ENCODE data around the gene SPON2.

SPON2 gene

DNA sequence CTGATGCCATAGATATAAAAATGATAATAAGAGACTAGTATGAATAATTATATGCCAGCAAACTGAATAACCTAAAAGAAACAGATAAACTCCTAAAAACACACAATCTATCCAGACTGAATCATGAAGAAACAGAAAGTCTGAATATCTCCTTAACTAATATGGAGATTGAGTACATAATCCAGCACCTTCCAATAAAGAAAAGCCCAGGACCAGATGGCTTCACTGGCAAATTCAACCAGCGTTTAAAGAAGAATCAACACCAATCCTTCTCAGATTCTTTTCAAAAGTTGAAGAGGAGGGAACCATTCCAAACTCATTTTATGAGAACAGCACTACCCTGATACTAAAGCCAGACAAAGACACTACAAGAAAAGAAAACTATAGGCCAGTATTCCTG, 32.5 kb downstream of the SPON2 start:
- H3K36me3 Mint-ChIP-seq (ENCODE audit: low read depth) = no peaks in the 10 kb centered on the region
- peaks cover 88% of the 10 kb centered on the region for H3K27me3 Mint-ChIP-seq (ENCODE audit: low read depth, poor library complexity)
- peaks cover 31% of the 10 kb centered on the region for H3K9me3 Mint-ChIP-seq
- no peak for DNase-seq
- H3K4me1 Mint-ChIP-seq = peaks cover 4% of the 10 kb centered on the region
- H3K27ac Mint-ChIP-seq = no peak overlapping the region
- no peak overlapping the region for H3K4me3 Mint-ChIP-seq
- TF ChIP-seq, protein P1, sequence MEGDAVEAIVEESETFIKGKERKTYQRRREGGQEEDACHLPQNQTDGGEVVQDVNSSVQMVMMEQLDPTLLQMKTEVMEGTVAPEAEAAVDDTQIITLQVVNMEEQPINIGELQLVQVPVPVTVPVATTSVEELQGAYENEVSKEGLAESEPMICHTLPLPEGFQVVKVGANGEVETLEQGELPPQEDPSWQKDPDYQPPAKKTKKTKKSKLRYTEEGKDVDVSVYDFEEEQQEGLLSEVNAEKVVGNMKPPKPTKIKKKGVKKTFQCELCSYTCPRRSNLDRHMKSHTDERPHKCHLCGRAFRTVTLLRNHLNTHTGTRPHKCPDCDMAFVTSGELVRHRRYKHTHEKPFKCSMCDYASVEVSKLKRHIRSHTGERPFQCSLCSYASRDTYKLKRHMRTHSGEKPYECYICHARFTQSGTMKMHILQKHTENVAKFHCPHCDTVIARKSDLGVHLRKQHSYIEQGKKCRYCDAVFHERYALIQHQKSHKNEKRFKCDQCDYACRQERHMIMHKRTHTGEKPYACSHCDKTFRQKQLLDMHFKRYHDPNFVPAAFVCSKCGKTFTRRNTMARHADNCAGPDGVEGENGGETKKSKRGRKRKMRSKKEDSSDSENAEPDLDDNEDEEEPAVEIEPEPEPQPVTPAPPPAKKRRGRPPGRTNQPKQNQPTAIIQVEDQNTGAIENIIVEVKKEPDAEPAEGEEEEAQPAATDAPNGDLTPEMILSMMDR (IDR thresholded peaks at IDR 0.05) = no peak

DNA sequence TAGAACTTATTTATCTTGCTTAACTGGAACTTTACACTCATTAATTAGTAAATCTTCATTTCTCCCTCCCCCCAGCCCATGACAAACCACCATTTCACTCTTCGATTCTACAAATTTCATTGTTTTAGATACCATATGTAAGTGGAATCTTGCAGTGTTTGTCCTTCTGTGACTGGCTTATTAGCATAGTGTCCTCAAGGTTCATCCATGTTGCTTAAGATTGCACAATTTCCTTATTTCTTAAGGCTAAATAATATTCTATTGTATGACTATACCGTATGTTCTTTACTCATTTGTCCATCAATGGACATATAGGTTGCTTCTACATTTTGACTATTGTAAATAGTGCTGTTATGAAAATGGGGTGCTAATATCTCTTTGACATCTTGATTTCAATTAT, 34.5 kb downstream of the SPON2 start:
- peaks cover 5% of the 10 kb centered on the region for H3K4me1 Mint-ChIP-seq
- no peaks in the 10 kb centered on the region for H3K36me3 Mint-ChIP-seq (ENCODE audit: low read depth)
- peaks cover 99% of the 10 kb centered on the region for H3K27me3 Mint-ChIP-seq (ENCODE audit: low read depth, poor library complexity)
- H3K4me3 Mint-ChIP-seq = no peak overlapping the region
- no peak overlapping the region for H3K27ac Mint-ChIP-seq
- DNase-seq = no peak
- H3K9me3 Mint-ChIP-seq = peaks cover 17% of the 10 kb centered on the region
- TF ChIP-seq, protein P1 (IDR thresholded peaks at IDR 0.05) = no peak

DNA sequence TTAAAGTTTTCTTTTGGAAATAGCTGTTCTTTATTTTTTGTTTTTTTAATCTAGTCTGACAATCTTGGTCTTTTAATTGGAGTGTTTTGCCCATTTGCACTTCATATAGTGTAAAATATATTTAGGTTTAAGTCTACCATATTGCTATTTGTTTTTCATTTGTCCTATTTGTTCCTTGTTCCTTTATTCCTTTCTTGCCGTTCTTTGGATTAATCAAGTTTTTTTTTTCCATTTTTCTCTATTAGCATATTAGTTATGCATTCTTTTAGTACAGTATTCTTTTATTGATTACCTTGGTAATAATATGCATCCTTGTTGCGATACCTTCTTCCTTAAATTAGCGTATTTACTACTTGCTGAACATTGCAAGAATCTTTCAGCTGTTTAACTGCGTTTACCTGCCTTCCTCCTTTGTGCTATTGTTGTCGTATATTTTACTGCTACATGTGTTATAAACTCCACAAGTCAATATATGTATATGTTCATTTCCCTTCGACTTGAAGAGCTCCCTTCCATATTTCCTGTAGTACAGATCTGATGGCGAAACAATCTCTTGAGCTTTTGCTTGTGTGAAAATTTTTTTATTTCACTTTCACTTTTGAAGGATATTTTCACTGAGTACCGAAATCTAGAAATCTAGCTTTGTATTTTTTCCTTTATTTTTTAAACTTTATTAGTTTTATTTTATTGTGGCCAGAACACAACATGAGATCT, 35.2 kb downstream of the SPON2 start:
- no peaks in the 10 kb centered on the region for H3K36me3 Mint-ChIP-seq (ENCODE audit: low read depth)
- H3K27me3 Mint-ChIP-seq (ENCODE audit: low read depth, poor library complexity) = peaks cover 99% of the 10 kb centered on the region
- TF ChIP-seq, protein P1 (IDR thresholded peaks at IDR 0.05) = no peak
- DNase-seq = no peak
- peaks cover 5% of the 10 kb centered on the region for H3K4me1 Mint-ChIP-seq
- peaks cover 14% of the 10 kb centered on the region for H3K9me3 Mint-ChIP-seq
- no peak overlapping the region for H3K27ac Mint-ChIP-seq
- no peak overlapping the region for H3K4me3 Mint-ChIP-seq

DNA sequence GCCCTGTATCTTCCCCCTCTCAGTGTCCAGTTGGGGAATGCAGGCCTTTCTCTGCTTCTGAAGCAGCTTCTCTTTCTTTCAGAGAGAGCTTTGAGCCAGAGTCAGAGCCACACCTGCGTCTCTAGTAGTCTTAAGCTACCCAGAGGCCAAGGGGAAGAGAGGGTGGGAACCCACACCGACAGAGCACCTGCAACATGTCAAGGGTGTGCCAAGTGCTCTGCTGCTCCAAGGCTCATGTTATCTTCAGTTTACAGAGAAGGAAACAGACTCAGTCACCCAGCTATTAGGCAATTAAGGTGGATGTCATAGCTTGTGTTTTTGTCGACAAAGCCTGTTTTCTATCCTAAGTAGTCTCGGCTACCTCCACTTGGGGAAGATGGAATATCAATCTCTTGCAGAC, 36.3 kb downstream of the SPON2 start:
- H3K4me3 Mint-ChIP-seq = no peak overlapping the region
- TF ChIP-seq, protein P1 (IDR thresholded peaks at IDR 0.05) = no peak
- no peak for DNase-seq
- H3K4me1 Mint-ChIP-seq = peaks cover 5% of the 10 kb centered on the region
- no peak overlapping the region for H3K27ac Mint-ChIP-seq
- peaks cover 8% of the 10 kb centered on the region for H3K9me3 Mint-ChIP-seq
- peaks cover 96% of the 10 kb centered on the region for H3K27me3 Mint-ChIP-seq (ENCODE audit: low read depth, poor library complexity)
- H3K36me3 Mint-ChIP-seq (ENCODE audit: low read depth) = no peaks in the 10 kb centered on the region

DNA sequence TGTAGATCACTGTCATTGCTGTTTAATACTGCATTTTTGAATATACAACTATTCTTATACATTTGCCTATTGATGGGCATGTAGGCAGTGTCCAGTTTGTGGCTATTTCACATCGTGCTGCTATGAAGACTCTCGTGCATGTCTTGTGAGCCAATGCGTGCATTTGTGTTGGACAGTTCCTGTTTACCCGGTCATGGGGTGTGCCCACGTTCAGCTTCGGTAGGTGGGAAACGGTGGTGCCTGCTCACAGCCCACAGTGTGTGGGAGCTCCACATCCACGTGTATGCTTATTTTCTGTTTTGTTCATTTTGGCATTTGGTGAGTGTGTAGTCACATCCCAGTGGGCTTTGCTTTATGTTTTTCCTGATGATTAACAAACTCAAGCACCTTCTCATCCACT, 39.4 kb downstream of the SPON2 start:
- DNase-seq = no peak
- no peaks in the 10 kb centered on the region for H3K36me3 Mint-ChIP-seq (ENCODE audit: low read depth)
- TF ChIP-seq, protein P1 (IDR thresholded peaks at IDR 0.05) = no peak
- H3K4me1 Mint-ChIP-seq = peaks cover 5% of the 10 kb centered on the region
- no peak overlapping the region for H3K4me3 Mint-ChIP-seq
- H3K27ac Mint-ChIP-seq = no peak overlapping the region
- peaks cover 2% of the 10 kb centered on the region for H3K9me3 Mint-ChIP-seq
- peaks cover 93% of the 10 kb centered on the region for H3K27me3 Mint-ChIP-seq (ENCODE audit: low read depth, poor library complexity)
